GM19324 (cell line): ENCODE data around the gene CYTH3.

ENCODE experiments used
- ATAC-seq: cut with Tn5 transposase; IDR thresholded peaks from one replicate; pipeline ENCODE4 v1.9.1; 2021; ENCODE audit warnings: mild to moderate bottlenecking, moderate library complexity; ENCODE audit not compliant: unreplicated experiment, low FRiP score

CYTH3 gene

DNA sequence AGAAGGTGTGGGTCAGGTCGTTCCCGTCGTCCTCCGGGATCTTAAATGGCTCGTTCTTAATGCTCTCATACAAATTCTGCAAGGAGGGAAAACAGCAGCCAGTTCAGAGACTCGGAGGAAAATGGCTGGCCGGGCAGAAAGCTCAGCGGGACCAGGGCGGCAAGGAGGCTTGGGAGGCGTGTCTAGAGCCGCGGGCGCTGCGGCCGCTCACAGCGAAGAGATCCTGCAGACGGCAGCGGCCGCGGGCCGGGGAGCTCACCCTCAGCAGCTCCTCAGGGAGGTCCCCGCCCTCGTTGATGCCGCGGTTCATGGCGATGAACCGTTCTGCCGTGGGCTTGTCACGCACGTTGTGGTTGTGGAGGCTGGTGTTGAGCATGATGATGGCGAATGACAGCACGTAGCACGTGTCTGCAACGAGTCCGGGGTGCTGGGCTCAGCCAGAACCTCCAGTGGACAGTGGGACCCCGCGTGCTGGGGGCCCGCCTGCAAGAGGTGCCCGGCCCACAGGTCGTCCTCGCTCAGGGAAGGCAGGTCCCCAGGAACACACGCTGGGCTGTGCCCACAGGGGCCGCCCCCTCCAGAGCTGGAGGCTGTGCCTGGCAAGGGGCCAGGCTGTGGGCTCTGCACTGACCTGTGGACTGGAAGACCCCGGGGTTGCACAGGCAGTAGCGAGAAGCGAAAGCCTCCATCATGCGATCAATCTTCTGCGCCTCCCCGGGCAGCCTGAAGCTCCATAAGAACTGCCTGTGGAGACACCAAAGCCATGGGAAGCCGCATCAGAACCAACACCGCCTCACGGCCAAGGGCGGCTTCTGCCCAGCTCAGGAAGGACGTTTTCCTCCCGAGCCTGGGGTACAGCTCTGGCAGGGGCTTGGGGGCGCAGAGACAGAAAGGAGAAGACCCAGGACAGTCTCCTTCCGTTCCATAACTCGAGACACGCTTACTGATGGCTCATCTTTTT is 101.6 kb downstream of the CYTH3 start:
- ATAC-seq = no peak

DNA sequence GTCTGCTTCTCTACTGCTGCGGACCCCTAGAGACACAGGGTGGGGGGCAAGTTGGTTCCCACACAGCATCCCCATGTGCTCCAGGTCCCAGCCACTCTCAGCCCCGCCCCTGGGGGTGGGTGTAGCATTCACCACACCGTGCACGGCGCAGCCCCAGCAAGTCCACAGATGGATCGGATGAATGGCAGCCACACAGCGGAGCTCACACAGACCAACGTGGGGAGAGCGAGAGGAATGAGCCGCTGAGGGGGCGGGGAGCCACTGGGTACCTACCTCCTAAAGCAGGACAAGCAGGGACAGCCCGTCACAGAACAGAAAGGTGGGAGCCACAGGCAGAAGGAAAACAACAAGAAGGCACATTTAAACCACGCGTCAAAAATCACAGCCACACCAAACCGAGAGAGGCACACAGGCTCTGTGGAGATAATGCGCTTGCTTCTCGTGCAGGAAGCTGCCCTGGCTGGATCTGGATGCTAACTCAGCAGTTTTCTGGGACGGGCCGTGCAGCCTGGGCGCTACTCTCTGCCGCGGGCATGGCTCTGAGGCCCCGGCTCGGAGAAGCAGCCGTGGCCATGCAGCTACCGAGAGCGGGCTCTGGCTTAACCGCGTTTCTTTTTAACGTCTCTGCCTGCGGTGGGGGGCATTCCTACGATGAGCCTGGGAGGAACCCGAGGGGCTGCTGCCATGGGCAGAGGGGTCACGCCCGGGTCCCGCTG is 102.5 kb downstream of the CYTH3 start:
- ATAC-seq = no peak

DNA sequence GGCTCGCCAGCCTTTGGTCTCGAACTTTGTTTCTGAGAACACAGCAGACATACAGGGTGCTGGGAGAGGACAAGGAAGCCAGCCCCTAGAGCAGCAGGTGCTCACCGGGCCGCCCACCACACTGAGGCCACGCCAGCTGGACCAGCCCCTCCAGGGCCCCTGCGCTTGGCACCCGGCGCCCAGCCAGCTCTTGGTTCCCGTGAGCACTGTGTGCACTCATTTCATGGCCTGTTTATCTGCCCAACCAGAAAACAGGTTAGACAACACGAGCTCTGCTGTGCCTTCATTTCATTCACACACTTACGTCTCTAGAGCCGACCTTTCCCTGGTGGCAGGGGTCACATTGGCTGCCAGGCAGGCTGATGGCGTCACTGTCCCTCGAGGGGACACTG is 104.0 kb downstream of the CYTH3 start:
- no peak for ATAC-seq

DNA sequence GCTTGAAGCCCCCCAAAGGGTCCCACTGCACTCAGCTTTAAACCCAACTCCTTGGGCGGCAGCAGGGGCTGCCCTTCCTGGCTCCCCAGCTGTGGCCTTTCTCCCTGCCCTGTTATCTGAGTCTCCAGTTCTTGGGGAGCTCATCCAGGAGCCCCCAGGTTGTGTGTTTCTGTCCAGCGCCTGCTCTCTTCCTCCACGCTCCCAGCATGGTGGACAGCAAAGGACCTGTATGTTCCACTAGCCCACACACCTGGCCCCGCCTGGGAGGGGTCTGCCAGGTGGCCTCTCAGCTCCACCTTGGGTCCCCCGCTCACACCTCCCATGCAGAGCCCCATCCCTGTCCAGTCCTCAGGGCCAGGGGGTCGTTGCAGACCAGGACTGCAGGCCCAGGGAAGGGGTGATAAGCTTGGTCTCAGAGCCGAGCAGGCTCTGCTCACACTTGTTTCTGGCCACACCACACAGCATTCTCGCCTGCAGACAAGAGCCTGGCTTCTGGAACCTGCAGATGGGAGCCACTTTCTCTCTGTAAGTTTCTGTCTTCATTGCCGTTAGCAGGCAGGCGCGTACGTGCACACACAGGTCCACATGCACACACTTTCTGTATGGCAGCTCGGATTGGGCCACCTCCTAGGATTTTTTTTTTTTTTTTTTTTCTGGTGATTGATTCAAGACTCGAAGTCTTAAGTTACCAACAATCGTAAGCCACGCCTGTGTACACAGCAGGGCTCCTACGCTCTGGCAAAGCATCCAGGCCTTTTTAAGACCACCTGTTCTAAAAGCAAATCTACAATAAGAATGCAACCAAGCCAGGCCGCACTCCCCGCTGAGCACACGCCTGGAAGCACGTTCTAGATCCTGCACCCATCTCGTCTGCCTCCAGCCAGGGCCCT is 104.6 kb downstream of the CYTH3 start:
- no peak for ATAC-seq

DNA sequence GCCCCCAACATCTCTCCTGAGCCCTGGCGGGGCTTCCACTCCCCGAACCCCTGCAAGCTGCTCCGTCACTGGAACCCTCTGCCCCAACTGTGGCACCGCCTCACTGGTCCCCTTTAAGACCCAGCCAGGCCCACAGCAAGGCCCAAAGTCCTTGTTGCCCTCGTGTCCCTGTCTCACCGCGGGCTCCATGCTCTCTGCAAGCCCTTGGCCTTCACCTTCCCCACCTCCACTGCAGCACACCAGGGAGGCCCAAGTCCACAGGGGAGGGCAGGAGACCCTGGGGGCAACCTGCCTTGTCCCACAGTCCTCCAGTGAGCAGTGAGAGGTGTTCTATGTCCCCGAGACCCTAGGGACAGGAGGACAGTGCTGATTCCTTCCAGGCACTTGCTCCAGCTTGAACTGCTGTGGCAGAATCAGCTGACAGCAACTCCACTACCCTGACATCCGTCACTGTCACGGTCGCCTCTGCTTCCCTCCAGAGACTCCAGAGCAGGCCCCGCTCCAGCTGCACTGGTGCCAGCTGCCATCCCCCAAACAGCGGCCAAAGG is 105.3 kb downstream of the CYTH3 start:
- no peak for ATAC-seq

DNA sequence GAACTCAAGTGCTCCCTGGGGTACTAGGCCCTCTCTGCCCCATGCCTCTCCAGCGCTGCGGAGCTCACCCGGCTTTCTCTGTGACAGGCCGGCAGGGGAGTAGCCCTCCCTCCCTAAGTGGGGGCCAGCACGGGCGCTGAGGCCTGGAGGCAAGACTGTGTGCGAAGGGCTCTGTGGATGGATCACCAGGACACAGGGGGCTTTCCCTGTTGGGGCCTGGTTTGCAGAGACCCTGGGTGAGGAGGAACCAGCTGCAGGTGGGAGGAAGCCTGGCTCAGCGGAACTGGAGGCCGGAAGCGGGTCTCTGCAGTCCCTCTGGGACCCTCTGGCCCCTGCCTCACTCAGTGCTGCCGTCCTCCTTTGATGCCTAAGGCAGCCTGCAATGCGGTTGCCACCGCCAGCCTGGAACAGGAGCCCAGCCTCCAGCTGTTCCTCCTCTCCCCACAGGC is 106.0 kb downstream of the CYTH3 start:
- no peak for ATAC-seq

DNA sequence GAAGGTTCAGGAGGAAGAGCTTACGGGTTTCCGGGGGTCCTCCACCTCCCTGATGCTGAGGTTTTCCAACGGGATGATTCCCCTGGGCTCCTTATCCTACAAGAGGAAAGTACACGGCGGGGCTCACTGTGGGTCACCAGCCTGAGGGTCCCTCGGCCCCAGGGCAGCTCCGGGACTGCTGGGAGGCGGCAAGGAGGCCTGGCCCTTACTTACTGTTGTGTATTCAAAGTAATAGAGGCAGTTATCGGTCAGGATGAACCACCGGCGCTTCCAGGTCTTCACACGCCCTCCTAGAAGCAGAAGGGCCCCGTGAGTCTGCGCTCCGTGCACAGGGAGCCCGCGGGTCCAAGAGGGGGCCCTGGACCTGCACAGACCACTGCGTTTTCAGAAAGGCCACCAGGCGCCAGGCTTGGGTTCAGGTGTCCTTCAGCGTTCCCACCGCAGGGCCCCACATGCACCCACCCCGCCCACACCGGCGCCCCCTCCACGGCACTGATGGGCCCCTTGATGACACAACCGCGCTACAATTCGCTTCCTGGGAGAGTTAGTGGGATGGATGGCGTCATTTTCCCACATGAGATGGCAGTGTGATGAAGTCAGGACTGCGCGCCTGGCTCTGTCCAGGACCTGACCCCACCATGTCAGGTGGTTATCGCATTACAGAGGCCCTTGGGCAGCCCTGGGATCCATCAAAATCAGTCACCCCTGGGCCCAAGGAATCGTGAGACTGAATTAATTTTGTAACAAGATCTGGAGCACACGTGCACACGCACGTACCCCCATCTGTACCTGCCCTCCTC is 106.7 kb downstream of the CYTH3 start:
- ATAC-seq = no peak

DNA sequence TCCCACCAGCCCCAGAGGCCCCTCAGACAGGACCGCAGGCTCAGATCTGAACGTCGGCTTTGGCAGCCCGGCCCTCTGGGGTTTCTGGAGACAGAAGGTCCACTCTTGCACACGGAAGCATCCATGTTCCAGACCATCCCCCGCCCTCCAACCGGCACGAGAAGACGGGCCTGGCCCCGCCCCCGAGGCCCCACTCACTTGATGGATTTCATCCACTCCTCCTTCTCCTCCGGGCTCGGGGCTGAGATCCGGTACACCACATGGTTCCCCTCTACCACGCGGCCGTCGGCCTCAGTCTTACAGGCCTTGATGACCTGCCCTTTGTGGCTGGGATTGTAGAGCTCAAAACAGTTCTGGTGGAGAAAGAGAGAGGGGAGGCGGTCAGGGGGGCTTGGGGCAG is 107.3 kb downstream of the CYTH3 start:
- ATAC-seq = no peak

DNA sequence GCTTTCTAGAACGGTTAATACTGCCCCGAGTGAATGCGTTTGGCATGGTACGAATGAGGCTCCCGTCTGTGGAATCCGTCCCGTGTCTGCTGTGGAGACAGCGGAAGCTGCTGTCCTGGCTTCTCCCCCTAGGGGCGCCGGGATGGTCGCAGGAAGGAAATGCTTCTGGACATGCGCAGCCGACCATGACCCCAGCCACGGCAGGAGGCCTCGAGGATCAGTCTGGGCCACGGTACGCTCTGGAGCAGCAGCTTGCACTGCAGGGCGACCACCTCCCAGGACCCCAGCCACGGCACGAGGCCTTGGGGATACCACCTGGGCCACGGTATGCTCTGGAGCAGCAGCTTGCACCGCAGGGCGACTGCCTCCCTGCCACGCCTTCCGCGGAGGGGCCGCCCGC is 107.9 kb downstream of the CYTH3 start:
- ATAC-seq = no peak

DNA sequence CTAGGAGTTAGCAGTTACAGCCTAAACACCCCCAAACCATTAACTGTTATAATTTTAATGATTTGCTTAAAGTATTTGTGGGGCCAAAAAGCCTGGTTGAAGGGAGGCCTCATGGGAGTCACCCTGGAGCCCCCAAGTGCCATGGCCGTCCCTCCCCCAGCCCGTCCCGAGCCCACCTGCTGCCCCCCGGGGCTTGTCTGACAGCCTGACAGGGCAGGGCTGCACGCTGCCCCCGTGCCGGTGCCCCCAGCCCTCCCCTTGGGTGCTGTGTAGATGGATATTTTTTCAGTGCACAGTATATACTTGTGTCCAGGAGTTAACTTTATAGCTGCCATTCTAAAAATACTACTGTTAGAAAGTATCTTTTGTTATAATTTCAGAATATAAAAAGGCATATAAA is 108.4 kb downstream of the CYTH3 start:
- ATAC-seq = no peak

DNA sequence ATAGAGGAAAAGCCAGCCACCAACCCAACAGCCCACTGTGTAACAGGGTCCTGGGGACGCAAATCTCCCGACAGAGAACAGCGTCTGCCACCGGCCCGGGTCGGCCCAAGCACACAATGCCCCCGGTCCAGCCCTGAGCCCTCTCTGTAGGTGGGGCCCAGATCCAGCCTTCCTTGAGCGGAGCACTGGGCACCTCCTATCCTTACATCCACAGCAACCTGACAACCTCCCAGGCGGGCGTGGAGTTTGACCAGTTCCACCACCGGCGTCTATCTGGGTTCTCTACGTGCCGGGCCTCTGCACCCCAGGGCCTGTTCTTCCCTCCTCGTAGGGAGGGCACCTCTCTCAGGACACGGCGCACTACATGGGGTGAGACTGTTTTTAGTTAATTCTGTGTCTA is 109.0 kb downstream of the CYTH3 start:
- no peak for ATAC-seq

DNA sequence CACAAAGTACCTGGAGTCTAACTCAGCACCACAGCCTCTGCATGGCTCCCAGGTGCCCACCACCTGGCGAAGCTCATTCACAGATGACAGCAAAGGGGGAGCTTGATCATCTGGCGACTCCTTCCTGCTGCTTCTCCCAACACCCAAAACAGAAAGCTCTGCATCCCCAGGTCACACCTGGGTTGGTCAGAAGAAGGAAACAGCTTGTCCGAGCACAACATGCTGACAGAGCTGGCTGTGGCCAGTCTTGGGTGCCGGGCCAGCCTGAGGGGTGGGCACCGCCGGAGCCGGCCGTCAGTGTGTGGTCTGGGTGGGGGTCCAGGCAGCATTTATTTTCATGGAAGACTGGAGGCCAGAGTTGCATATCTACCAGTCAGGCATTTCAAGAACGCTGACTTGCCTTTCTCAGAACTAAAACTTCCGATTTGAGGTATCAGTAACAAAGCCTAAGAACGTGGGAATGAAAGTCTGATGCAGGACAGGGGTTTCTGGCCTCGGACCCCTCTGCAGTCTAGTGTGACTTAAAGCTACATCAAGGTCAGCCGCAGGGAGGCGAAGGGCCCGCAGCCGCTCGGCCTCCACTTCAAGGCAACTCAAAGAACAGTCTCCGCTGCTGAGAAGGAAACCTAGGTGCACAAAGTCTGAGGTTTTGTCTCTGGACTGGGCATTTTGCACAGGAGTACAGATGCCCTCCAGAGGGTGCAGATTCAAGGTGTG is 109.6 kb downstream of the CYTH3 start:
- ATAC-seq = no peak

DNA sequence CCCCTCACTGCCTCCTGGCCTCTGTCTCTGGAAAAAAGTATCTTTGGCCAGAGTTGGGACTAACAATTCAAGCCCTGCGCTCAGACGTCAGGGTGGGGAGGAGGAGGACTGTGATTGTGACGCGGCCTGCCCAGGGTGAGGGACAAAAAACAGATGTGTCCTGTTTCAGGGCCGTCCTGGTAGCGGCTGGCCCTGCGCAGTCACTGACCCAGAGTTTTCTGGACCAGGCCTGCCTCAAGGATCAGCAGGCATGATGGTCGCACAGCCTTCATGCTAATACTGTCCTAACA is 110.1 kb downstream of the CYTH3 start:
- no peak for ATAC-seq

DNA sequence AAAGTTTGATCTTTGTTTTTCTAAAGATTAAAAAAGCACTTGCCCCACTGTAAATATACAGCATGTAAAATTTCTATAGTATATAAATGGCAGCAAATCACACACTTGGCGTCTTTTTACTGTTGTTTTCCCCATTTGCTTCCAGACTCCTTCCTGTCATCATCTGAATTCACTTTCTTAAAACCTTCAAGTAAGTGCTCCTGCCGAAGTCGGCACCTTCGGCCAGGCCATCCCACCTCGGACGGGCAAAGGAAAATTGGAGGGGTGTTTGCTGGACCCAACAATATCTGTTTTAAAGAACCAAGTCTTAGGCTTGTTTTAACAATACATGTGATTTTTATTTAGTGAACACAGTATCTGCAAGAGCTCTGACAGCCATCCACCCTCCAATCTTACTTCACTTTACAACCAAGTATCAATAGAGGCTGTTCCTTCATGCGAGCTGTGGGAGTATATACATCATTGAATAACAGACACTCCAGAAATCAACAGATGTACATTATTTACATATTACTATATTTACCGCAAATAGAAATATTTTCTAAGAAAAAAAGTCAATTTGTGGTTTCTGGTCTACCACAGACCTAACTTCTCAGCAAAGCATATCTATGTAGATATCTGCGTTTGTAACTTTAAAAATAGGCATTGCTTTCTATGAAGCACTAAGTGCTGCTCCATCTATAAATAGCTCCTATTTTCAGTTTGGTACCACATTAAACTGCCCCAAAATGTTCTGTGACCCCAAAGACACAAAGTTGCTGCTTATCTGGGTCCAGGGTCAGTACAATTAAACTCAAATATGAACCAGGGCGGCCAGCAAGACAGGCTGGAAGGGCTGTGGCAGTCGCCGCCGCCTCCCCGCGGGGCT is 110.7 kb downstream of the CYTH3 start:
- no peak for ATAC-seq

DNA sequence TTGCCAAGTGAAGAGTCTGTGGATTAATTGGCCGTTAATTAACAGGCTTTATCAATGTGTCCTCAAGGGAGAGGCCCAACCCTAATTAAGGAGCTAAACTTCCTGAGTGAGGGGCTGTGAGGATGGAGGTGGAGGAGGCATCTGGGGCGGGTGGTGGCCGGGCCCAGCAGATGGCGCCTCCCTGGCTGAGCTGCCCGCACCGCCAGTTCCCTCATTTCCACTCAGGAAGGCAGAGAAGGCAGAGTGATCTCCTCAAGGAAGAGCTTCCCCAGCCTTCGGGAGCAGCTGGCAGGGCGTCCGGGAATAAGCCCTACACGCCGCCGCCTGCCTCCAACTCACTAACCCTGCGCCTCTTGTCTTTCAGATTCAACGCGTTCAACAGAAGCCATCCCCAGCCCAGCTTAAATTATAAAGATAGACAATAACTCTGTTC is 112.2 kb downstream of the CYTH3 start:
- ATAC-seq = no peak

DNA sequence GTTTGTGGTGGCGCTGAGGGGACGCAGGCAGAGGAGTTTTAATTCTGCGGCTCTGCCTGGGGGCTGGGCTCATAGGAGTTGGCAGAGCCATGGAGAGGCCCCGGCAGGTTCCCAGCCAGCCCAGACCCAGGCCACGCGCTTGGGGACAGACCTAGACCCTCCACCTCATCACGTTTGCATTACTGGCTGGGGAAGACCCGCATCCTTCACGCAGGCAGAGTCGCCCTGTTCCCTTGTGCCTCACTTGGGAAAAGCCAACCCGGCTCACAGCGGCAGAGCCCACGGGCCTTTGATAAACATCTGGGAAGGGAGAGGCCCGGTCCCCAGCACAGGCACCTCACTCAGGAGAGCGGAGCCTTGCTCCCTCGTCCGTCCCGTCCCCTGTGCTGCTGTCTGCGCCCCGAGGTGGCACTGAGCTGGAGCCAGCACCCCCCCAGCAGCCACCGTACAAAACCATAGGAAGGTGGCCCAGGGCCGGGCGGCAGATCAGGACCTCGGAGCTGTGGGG is 112.8 kb downstream of the CYTH3 start:
- no peak for ATAC-seq

DNA sequence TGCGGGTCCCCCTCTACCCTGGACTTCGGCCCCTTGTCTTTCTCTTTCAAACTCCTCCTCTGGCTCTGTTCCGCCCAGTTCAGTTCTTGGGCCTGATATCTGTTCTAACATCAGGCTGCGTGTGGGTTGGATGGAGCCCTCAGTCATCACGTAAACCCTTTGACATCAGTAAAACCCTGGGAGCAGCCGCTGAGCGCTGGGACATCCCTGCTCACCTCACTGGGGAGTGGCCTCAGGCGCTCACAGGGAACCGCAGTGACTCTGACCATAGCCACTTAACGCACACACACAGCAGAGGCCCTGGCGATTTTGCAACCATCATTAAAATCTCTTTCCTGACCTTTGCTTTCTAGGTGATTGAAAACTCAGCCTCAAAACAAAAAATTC is 113.3 kb downstream of the CYTH3 start:
- no peak for ATAC-seq

DNA sequence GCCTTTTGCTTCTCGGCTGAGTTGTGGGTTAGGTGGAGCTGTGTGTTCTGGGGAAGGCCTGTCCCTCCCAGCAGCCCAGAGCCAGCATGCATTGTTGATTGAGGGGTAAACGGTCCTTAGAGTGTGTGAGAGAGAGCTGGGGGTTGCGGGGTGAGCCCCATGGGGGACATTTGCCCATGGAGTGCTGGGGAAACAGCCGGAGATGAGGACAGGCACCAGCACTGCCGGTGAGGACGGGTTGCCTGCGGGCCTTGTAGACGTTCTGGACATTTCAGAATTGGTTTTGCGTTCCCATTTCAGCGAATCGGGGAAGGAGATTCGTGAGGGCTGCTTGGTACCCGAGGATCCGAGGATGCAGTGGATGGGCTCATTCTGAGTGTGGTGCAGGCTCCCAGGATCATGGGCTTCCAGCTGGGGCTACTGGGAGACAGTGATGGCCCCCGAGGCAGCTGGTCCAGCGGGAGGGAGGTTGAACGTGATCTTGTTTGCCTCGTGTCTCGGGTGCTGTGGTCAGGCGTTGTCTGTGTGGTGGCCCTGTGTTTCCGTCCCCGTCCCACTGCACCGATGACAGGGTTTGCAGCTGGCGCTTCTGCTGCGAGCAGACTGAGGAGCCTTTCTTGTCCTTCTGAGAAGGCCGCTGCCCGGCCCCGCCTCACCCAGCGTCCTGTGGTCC is 113.9 kb downstream of the CYTH3 start:
- ATAC-seq = no peak
